ENCODE data around the gene ADH6. TPM values are rescaled to one million over a fixed set of nuclear protein-coding genes. Genes with fewer than 3 reads are reported as not detected.

The ADH6 gene
- total and polyA plus RNA-seq, 2 of the 8 experiments (the other 6 are each of a cell fraction or from before 2014, with no cell fraction given): not detected

DNA sequence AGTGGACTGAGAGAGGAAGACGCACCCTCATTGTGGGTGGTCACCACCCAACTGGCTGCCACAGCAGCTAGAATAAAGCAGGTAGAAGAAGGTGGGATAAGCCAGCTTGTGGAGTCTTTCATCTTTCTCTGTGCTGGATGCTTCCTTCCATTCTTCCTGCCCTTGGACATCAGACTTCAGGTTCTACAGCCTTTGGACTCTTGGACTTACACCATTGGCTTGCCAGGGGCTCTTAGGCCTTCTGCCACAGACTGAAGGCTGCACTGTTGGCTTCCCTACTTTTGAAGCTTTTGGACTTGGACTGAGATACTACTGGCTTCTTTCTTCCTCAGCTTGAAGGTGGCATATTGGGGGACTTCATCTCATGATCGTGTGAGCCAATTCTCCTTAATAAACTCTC lies 33.5 kb downstream of the ADH6 start:
- Histone ChIP-seq H2BK120ac (replicated peaks; ENCODE audit: low read depth, low read length) (no peak overlapping the region), H2AFZ (ENCODE audit: low read length) (no peak overlapping the region), H3K23ac (ENCODE audit: insufficient read length) (no peak overlapping the region), H2AK5ac (ENCODE audit: low read depth, low read length) (no peak overlapping the region), H3K27me3 (replicated peaks in 1 of 4; ENCODE audit: control insufficient read depth in 3 of 4, extremely low read depth in 1 of 4, insufficient read depth in 3 of 4, low read length in 3 of 4) (no peaks in the 10 kb centered on the region), H3K79me2 (ENCODE audit: control insufficient read depth in 1 of 2, insufficient read depth in 2 of 2, low read length in 2 of 2) (no peaks in the 10 kb centered on the region), H3K9ac (replicated peaks in 1 of 4; ENCODE audit: extremely low read depth in 1 of 4, low read depth in 3 of 4, low read length in 3 of 4) (no peak overlapping the region), H4K91ac (replicated peaks; ENCODE audit: insufficient read length, low read length) (no peak overlapping the region), H3K18ac (ENCODE audit: extremely low read depth, low read length) (no peak overlapping the region), H3K4ac (replicated peaks; ENCODE audit: insufficient read length, low read depth, low read length) (no peak overlapping the region), H2BK12ac (ENCODE audit: low read depth, low read length) (no peak overlapping the region), H4K5ac (ENCODE audit: insufficient read length, low read depth, low read length) (no peak overlapping the region), H3K36me3 (ENCODE audit: control insufficient read depth in 2 of 4, insufficient read depth in 4 of 4, low read length in 3 of 4) (no peaks in the 10 kb centered on the region), H3K4me3 (ENCODE audit: extremely low read depth in 1 of 4, insufficient read depth in 2 of 4, low read depth in 3 of 4, low read length in 4 of 4) (no peak overlapping the region), H3K56ac (replicated peaks; ENCODE audit: insufficient read length, low read depth, low read length) (no peak overlapping the region), H3K14ac (ENCODE audit: insufficient read length) (no peak overlapping the region), H3K4me1 (replicated peaks in 1 of 4; ENCODE audit: control insufficient read depth in 3 of 4, insufficient read depth in 4 of 4, low read length in 3 of 4) (no peaks in the 10 kb centered on the region), H3K4me2 (ENCODE audit: insufficient read depth in 1 of 2, low read depth in 2 of 2, low read length in 2 of 2) (no peak overlapping the region), H3K79me1 (ENCODE audit: low read depth, low read length) (no peaks in the 10 kb centered on the region), H4K8ac (ENCODE audit: extremely low read depth, insufficient read depth, low read length) (no peak overlapping the region), H3K27ac (ENCODE audit: low read depth, low read length) (no peak overlapping the region), H2BK5ac (ENCODE audit: low read depth, low read length) (no peak overlapping the region), H3K23me2 (ENCODE audit: low read depth, low read length) (no peaks in the 10 kb centered on the region), H3K9me3 (ENCODE audit: insufficient read depth in 2 of 2, low read depth in 1 of 2, low read length in 1 of 2) (peaks cover 3 to 11% of the 10 kb centered on the region in 2 experiments), H4K20me1 (replicated peaks in 1 of 2; ENCODE audit: control insufficient read depth in 1 of 2, insufficient read depth in 2 of 2, low read length in 2 of 2) (no peaks in the 10 kb centered on the region), H2BK20ac (ENCODE audit: low read length) (no peak overlapping the region), H2BK15ac (ENCODE audit: low read length) (no peak overlapping the region)
- 97% methylated on average over 2 of the region's 2 CpGs; no CpG with 5 or more reads in 1 of the 2 experiments for WGBS, 2 experiments (ENCODE audit: extremely low coverage in 1 of 2, insufficient coverage in 1 of 2, insufficient read length in 1 of 2, insufficient replicate concordance in 2 of 2, low coverage in 1 of 2, low lambda C conversion rate in 2 of 2, missing lambda C conversion rate in 1 of 2)
- POLR2A ChIA-PET (ENCODE audit: partially characterized antibody): no interaction called here
- TF ChIP-seq TAF1 (IDR thresholded peaks at IDR 0.05; ENCODE audit: low read depth, low read length) (no peak), SIX5 (IDR thresholded peaks at IDR 0.05; ENCODE audit: low read depth, low read length) (no peak), JUN (IDR thresholded peaks at IDR 0.05; ENCODE audit: low read depth, low read length) (no peak), EZH2 (IDR thresholded peaks at IDR 0.05; ENCODE audit: low read depth, low read length, severe bottlenecking) (no peak), JUND (IDR thresholded peaks at IDR 0.05; ENCODE audit: low read length) (no peak), BACH1 (IDR thresholded peaks at IDR 0.05; ENCODE audit: low read length) (no peak), TCF12 (IDR thresholded peaks at IDR 0.05; ENCODE audit: low read depth, low read length) (no peak), KDM1A (IDR thresholded peaks at IDR 0.05; ENCODE audit: borderline replicate concordance, low read length) (no peak), TBP (IDR thresholded peaks at IDR 0.05; ENCODE audit: low read depth, low read length) (no peak), CHD2 (IDR thresholded peaks at IDR 0.05; ENCODE audit: low read length) (no peak), RXRA (IDR thresholded peaks at IDR 0.05; ENCODE audit: insufficient read depth, low read depth, low read length) (no peak)
- FAIRE-seq: no peak
- CTCF ChIA-PET (ENCODE audit: partially characterized antibody): no interaction called here
- DNase-seq (ENCODE audit: low read depth in 1 of 2, low spot score in 2 of 2): no peak
